HPDE6-E6E7 (cell line): Measurements from ENCODE around the gene NANOGP8.
"Not testable (repeated sequence)": the region's sequence is repeated elsewhere in the genome, so short reads cannot be mapped to it uniquely, and the experiment has no call there.

Source experiments
- DNase-seq: peaks from one replicate; pipeline ENCODE4 v3.0.0; 2011; ENCODE audit warnings: missing footprints; ENCODE audit errors: extremely low spot score

The NANOGP8 gene

GRCh38 chr15:35092846-35093245, 7.8 kb upstream of the NANOGP8 start:
- no peak for DNase-seq

- DNase-seq, result no peak
Observed at GRCh38 chr15:35092311-35092710, 7.2 kb upstream of the NANOGP8 start.

DNA sequence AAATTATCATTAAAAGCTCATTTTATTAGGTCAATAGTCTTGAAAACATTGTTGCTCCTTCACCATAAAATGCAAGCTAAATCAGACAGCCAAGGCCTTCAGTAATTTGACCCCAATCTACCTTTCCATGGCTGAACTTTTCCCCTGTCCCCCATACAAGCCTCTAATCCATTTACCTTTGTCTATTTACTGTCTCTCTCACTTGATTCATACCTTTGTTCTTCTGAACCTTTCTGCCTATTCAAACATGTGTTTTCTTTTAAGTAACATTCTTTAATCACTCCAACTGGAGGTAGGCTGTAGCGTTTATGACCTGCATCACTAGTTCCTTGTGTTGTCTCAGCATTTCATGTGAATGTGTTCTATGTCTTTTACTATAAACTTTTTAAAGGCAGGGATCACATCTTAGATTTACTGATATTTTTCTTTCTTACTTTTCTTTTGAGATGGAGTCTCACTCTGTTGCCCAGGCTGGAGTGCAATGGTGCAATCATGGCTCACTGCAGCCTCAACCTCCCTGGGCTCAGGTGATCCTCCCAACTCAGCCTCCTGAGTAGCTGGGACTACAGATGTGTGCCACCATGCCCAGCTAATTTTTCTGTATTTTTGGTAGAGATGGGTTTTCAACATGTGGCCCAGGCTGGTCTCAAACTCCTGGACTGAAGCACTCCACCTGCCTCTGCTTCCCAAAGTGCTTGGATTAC, 5.2 kb upstream of the NANOGP8 start:
- no peak for DNase-seq

- DNase-seq, result no peak
Observed at GRCh38 chr15:35089551-35089950, 4.5 kb upstream of the NANOGP8 start.

DNA sequence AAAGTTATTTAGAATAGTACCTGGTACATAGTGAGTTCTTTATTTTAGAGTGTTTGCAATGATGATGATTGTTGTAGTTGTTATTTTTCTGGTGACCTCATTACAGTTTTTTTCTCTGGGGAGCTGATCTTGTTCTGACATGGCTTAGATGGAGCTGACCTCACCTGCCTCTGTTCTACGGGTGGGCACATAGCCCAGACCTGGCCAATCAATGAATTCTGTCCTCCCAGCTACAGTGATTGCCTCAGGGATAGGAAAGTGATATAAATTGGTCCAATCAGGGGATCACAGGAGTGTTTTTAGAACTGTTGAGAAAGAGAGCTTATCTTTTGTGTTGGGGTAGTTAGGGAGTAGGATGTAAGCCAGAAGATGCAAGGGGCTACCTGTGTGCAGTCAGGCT, 3.2 kb upstream of the NANOGP8 start:
- no peak for DNase-seq

DNA sequence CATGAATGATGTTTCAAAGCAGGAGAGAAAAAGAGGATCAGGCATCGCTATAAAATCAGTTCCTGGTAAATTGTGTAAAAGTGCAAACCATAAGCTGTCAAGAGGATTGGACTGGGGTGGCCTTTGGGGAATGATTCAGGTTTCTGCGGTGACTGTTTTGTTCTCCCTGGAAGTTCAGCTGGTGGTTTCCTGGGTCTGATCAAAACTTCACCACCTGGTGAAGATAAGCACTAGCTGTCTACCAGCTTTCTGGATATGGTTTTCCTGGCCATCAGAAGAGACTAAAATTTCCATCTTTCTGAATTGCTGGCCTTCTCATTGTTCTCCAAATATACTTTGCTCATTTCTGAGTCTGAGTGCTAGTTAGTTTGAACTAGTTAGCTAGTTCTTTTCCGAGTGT, 2.7 kb upstream of the NANOGP8 start:
- no peak for DNase-seq

DNA sequence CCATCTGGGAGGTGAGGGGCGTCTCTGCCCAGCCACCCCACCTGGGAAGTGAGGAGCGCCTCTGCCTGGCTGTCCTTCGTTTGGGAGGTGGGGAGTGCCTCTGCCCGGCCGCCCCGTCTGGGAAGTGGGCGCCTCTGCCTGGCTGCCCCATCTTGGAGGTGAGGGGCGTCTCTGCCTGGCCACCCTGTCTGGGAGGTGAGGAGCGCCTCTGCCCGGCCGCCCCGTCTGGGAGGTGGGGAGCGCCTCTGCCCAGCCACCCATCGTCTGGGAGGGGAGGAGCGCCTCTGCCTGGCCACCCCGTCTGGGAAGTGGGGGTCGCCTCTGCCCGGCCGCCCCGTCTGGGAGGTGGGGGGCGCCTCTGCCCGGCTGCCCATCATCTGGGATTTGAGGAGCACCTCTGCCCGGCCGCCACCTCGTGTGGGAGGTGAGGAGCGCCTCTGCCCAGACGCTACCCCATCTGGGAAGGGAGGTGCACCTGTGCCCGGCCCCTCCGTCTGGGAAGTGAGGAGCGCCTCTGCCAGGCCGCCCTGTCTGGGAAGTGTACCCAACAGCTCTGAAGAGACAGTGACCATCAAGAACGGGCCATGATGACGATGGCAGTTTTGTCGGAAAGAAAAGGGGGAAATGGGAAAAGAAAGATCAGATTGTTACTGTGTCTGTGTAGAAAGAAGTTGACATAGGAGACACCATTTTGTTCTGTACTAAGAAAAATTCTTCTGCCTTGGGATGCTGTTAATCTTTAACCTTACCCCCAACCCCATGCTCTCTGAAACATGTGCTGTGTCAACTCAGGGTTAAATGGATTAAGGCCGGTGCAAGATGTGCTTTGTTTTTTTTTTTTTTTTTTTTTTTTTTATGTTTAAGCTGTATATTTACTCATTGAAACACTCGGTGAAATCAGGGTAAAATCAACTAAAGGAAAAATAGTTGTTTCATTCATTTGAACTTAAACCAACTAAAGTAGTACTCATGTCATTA, 2.4 kb downstream of the NANOGP8 start:
- DNase-seq, result not testable (repeated sequence)

- not testable (repeated sequence) for DNase-seq
Observed at GRCh38 chr15:35081626-35082365, 3.3 kb downstream of the NANOGP8 start.

GRCh38 chr15:35080226-35080625, 4.9 kb downstream of the NANOGP8 start:
- no peak for DNase-seq

DNA sequence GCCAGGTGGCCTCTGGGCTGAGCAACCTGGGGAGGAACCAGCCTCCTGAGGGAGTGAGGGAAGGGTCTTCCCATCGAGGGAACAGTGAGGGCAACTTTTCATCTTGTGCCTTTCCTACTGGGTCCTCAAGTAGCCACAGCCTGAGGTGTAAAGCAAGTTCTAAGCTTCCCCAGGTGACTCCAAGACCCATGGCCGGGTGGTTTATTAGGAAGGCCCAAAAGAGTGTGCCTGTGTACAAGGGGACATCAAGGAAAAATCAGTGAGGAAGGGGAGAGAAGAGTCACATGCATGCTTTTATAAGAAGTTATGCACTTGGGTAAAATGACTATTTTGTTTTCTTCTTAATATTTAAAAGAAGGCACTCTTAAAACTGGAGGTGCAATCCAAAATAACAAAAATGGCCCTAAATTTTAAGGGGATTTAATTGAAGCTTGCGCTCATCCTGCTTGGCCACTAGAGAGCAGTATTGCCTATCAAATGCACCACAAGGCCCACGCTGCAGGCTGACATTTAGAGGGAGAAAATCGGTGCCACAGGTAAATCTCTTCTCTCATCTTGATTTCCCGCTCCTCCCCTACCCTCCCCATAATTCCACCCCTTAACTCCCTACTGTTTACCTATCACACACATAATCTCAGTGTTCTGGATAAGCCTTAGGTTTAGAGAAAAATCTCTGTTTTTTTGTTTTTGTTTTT, 6.7 kb downstream of the NANOGP8 start:
- peak; percentile 51 for DNase-seq

- no peak for DNase-seq
Observed at GRCh38 chr15:35071106-35071505, 14.0 kb downstream of the NANOGP8 start.

DNA sequence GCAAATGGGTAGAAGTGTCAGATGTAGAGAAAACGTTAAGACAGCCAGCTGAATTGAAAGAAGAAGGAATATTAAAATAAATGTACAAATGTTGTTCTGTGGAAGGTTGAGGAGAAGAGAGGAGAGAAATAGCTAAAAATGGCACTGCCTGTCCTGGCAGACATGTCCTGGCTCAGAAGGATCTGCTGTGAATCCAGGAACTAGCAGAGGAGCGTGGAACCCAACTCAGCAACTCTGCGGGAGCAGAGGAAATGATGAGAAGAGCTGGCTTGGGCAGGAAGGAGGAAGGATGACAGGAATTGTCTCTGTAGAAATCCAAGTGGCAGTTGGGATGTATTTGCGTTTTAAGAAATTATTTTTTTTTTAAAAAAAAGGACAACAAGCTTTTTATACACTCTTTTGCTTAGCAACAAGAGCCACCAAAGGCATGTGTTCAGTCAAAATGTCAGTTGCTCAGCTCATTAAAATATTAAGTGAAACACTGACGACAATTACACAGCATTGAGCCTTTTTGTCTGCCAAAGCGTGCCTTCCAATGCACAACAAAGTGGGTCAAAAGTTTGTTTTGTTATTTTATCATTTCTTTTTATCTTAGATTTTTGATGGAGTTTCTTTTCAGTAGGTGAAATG, 16.1 kb downstream of the NANOGP8 start:
- no peak for DNase-seq

DNA sequence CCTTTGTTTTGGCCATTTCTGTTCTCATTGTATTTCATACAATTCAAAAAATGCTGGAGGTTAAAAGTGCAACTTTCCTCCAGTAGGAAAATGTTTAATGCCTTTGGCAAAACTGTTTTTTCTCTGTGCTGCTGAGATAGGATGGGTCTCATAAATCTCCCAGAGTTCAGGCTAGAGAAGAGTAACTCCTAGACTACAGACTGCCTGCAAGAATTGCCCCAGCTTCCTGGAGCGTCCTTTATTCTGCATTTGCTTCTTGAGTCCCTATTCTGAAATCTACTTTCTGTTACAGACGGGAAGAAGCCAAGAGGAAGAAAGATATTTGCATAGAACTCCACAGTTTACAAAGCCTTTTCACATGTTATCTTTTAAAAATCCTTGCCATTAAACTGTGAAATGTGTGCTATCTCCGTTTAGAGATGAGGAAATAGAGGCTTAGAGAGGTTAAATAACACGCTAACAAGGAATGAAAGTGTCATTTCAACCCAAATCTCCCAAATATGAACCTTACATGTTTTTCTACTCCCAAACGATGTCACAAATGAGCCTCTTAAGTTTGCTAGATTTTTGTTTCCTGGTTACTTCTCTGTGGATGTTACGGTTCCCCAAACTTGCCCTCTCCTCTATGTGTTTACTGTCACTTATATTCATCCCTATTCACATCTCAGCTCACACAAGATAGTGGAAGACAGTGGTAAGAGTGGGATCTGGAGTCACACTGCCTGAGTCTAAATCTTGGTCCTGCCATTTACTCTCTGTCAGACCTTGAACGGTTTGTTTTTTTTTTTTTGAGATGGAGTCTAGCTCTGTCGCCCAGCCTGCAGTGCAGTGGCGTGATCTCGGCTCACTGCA, 17.4 kb downstream of the NANOGP8 start:
- DNase-seq, result no peak

GRCh38 chr15:35066094-35066493, 19.0 kb downstream of the NANOGP8 start:
- DNase-seq, result no peak

DNA sequence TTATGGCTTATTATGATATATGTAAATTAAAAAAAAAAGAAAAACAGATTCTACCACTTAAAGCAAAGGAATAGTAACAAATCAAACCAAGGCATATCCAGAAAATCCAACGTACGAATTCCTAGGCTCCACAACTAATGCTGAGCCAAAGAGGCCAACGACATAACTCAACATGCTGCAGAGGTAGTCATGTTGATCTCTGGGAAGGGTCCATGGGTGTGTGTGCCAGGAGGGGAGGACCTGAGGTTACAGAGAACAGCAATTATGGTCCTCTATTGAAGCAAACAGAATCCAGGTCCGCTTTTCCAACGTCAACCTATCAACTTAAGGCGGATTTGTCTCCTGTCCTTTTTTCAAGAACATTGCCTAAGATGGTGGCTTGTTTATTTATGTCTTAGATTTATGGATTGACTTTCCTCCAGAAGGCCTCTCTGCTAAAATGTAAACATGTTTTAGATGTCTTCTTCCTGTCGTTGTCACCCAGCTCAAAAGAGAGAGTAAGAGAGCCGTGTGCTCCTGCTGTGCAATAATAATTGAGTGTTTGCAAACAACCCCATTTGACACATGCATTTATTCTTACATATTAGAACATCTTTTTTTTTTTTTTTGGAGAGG, 20.4 kb downstream of the NANOGP8 start:
- no peak for DNase-seq

DNA sequence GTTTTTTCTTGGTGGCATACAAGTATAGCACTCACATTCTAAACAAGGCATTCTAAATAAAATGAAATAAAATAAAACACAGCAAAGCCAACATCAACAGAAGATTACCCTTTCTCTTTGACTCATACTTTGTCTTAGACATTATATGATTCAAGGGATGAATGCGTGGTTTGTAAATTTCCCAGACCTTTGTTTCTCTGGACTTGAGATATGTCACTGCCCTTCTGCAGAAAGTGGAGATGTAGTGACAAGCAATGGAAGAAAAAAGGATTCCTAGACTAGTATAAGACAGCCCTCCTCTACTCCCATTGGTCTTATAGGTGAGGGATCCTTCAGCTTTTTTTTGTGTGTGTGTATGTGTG, 22.4 kb downstream of the NANOGP8 start:
- no peak for DNase-seq

DNA sequence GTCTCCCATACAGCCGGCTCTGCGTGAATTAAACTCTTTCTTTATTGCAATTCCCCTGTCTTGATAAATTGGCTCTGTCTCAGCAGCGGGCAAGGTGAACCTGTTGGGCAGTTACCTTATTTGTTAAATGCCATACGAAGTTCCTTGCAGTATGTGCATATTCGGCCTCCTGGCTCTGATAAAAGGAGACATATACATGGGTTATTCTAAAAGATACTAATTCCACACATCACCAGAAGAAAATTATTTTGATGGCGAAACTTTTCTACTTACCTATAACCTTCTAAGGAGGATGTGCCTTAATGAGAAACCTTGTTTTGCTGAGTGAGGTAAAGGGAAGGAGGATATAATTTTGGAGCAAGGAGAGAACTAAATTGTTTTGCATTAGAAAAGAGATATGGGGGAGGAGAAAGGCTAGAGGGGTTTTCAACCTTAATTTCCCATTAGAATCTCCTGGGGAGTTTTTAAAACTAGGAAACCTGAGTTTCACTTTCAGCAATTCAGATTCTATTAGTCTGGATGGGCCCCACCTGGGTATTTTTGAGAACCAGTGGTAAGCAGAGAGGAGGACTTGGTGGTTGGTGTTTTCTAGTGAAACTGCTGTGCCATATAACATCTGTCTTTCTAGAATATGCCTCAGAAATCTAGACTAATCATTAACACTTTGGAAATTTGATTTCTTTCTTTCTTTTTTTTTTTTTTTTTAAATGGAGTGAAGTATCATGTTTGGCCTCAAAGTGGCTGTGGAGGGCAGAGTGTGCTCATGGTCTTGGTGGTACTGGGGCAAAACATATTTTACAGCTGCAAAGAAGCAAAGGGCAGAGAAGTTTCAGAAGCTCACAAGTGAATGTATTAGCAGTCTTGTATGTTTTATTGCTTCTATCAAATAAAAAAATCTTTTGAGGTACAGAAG, 23.0 kb downstream of the NANOGP8 start:
- DNase-seq, result no peak

DNA sequence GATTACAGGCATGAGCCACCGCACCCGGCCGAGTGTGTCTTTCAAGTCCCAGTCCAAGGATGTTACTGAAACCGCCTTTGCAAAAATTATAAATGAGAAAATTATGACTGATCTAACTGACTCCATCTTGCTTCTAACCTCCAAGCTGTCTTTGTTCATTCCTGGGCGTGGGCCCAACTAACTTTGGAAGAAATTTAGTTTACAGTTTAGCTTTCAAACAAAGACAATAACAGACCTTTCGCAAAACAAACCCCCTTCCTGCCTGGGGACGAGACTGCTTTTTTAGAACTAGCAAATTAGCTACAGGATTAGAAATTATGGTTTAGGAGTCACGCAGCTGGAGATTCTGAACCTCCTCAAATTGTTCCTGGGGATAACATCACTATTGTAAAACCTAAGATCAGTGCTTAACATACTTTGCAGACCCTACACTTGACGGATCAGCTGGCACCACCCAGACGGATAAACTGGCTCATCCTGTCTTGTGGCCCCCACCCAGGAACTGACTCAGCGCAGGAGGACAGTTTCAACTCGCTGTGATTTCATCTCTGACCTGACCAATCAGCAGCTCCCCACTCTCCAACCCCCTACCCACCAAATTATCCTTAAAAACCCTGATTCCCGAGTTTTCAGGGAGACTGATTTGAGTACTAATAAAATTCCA, 23.8 kb downstream of the NANOGP8 start:
- DNase-seq, result no peak
